Suprapubic skin (tissue), 4 donors: ENCODE measurements around the gene LDLRAD4. TPM values are rescaled to one million over a fixed set of nuclear protein-coding genes. Genes with fewer than 3 reads are reported as not detected.

Source experiments
- DNase-seq, 2 donors: peaks; one replicate each; pipeline ENCODE4 v3.0.0-alpha.2; 2019; ENCODE audit warnings: low spot score in 2 of 2
- H3K27ac ChIP-seq: fragments of 200-600 bp; sonication (generic); one replicate; pipeline ENCODE4 v1.5.1; 2019
- H3K27me3 ChIP-seq: fragments of 200-600 bp; sonication (generic); one replicate; pipeline ENCODE4 v1.5.1; 2019
- H3K36me3 ChIP-seq: fragments of 200-600 bp; sonication (generic); one replicate; pipeline ENCODE4 v1.5.1; 2019
- H3K4me1 ChIP-seq: fragments of 200-600 bp; sonication (generic); one replicate; pipeline ENCODE4 v1.5.1; 2019
- H3K4me3 ChIP-seq: fragments of 200-600 bp; sonication (generic); one replicate; pipeline ENCODE4 v1.5.1; 2019; ENCODE audit warnings: mild to moderate bottlenecking
- H3K9me3 ChIP-seq: fragments of 200-600 bp; sonication (generic); one replicate; pipeline ENCODE4 v1.5.1; 2019
- EP300 ChIP-seq: sonication (generic); formaldehyde crosslinking; IDR thresholded peaks from one replicate; pipeline ENCODE4 v1.6.1; 2017; ENCODE audit warnings: antibody characterized with exemption
- POLR2A ChIP-seq, 2 donors: fragments of 450-650 bp; IDR thresholded peaks; one replicate each; pipeline ENCODE4 v1.6.1; 2017; ENCODE audit warnings: antibody characterized with exemption in 2 of 2, mild to moderate bottlenecking in 2 of 2, moderate library complexity in 2 of 2
- POLR2AphosphoS5 ChIP-seq, 3 donors: sonication (generic); formaldehyde crosslinking; IDR thresholded peaks; one replicate each; pipeline ENCODE4 v1.6.1; 2017; ENCODE audit warnings: antibody characterized with exemption in 3 of 3
- WGBS: methylation state at CpG from one replicate; pipeline ENCODE4 v1.1.5; 2018; 5-methylcytosine and 5-hydroxymethylcytosine counted together
- total RNA-seq, 4 donors: library from RNA; depleted of rRNA; stranded (reverse); fragments of >200 nt; gene quantifications; one replicate each; pipeline ENCODE4 v1.1.0, GENCODE V29; 2016
- TF ChIP-seq, protein P1 (sequence below), 2 donors: fragments of 200-600 bp in 1 of 2; fragments of 450-650 bp in 1 of 2; sonication (generic) in 1 of 2; IDR thresholded peaks; one replicate each; pipeline ENCODE4 v1.5.1; 2016 to 2019; ENCODE audit warnings: antibody characterized with exemption in 2 of 2, mild to moderate bottlenecking in 1 of 2, moderate library complexity in 1 of 2

Gene LDLRAD4
- total RNA-seq, 4 donors from 2014 or later: 10.1 to 31.6 (median 15.1) TPM

- Histone ChIP-seq H3K27me3 (no peaks in the 10 kb centered on the region), H3K4me1 (no peaks in the 10 kb centered on the region), H3K27ac (no peak overlapping the region), H3K4me3 (no peak overlapping the region), H3K9me3 (no peaks in the 10 kb centered on the region), H3K36me3 (no peaks in the 10 kb centered on the region)
- no peak for DNase-seq
- TF ChIP-seq EP300 (no peak), POLR2AphosphoS5 (IDR thresholded peaks at IDR 0.05) (no peak), POLR2A (IDR thresholded peaks at IDR 0.05) (no peak)
- TF ChIP-seq, protein P1, sequence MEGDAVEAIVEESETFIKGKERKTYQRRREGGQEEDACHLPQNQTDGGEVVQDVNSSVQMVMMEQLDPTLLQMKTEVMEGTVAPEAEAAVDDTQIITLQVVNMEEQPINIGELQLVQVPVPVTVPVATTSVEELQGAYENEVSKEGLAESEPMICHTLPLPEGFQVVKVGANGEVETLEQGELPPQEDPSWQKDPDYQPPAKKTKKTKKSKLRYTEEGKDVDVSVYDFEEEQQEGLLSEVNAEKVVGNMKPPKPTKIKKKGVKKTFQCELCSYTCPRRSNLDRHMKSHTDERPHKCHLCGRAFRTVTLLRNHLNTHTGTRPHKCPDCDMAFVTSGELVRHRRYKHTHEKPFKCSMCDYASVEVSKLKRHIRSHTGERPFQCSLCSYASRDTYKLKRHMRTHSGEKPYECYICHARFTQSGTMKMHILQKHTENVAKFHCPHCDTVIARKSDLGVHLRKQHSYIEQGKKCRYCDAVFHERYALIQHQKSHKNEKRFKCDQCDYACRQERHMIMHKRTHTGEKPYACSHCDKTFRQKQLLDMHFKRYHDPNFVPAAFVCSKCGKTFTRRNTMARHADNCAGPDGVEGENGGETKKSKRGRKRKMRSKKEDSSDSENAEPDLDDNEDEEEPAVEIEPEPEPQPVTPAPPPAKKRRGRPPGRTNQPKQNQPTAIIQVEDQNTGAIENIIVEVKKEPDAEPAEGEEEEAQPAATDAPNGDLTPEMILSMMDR (IDR thresholded peaks at IDR 0.05): no peak
- WGBS: 18% methylated on average over 3 of the region's 3 CpGs
These were observed 337.3 kb downstream of the LDLRAD4 start for GRCh38 chr18:13555865-13556264.

DNA sequence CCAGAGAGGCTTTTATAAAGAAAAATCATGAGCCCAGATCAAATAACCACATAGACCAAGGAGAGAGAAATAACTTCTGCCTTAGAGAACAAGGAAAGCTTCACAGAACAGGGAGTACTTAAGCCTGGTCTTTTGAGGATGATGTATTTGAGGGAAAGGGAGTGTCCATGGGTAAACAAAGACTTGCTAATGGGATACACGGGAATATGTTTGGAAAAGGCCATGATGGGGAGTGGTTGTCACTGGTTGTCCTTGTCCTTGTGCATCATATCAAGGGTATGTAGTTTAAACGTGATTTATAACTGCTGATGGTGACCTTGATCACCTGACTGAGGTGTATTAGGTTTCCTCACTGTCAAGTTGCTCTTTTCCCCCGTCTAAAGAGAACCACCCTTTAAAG is 337.9 kb downstream of the LDLRAD4 start:
- H3K9me3 ChIP-seq: no peaks in the 10 kb centered on the region
- no peak overlapping the region for H3K27ac ChIP-seq
- no peaks in the 10 kb centered on the region for H3K4me1 ChIP-seq
- DNase-seq: no peak
- H3K4me3 ChIP-seq: no peak overlapping the region
- no peak for TF ChIP-seq EP300
- WGBS: 57% methylated on average over 3 of the region's 3 CpGs
- H3K27me3 ChIP-seq: no peaks in the 10 kb centered on the region
- no peaks in the 10 kb centered on the region for H3K36me3 ChIP-seq

DNA sequence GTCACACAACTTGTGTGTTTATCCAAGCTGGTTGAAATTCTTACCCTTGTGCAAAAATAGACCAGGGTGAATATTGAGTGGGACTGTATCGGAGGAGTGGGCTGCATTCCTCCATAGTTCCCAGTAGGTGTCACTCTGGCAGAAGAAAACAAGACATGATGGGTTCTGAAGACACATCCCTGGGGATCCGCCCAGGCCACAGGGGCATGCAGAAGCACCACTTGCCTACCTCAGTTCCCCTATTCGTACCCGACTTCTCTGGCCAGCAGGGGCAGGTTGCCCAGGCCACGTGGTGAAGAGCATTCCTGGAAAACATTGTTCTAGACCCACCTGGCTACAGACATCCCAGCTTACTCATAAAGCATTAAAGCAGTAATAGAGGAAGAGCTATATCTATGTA is 339.6 kb downstream of the LDLRAD4 start:
- Histone ChIP-seq H3K4me3 (no peak overlapping the region), H3K36me3 (no peaks in the 10 kb centered on the region), H3K4me1 (no peaks in the 10 kb centered on the region), H3K9me3 (no peaks in the 10 kb centered on the region), H3K27me3 (no peaks in the 10 kb centered on the region), H3K27ac (no peak overlapping the region)
- WGBS: 14% methylated on average over 5 of the region's 5 CpGs
- no peak for DNase-seq
- TF ChIP-seq, protein P1 (IDR thresholded peaks at IDR 0.05): peak in 1 of 2 donors; percentile 39
- TF ChIP-seq POLR2AphosphoS5 (IDR thresholded peaks at IDR 0.05): no peak

DNA sequence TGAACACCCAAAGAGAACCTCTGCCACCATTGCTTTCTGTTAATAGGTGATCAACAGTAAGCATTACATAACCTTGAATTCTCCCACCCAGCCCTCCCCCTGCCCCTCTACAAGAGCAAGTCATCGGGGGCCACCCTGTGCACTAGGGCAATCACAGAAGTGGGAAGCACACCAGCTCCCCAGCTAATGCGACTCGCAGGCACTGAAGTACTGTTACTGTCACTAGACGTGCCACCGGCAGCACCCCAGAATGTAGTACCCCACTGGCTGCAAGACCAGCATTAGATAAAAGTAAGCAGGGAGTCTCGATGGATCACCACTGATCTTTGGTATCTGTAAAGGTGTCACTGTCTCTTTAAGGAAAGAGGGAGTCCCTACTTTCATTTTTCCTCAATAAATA is 340.2 kb downstream of the LDLRAD4 start:
- no peak for DNase-seq
- no peak overlapping the region for H3K4me3 ChIP-seq
- H3K27me3 ChIP-seq: no peaks in the 10 kb centered on the region
- 71% methylated on average over 6 of the region's 6 CpGs for WGBS
- TF ChIP-seq, protein P1 (IDR thresholded peaks at IDR 0.05): no peak
- TF ChIP-seq POLR2A (IDR thresholded peaks at IDR 0.05) (no peak), POLR2AphosphoS5 (IDR thresholded peaks at IDR 0.05) (no peak)
- H3K9me3 ChIP-seq: no peaks in the 10 kb centered on the region
- H3K36me3 ChIP-seq: no peaks in the 10 kb centered on the region
- H3K4me1 ChIP-seq: no peaks in the 10 kb centered on the region
- H3K27ac ChIP-seq: no peak overlapping the region

- no peaks in the 10 kb centered on the region for H3K27me3 ChIP-seq
- TF ChIP-seq POLR2AphosphoS5 (IDR thresholded peaks at IDR 0.05) (no peak), EP300 (no peak), POLR2A (IDR thresholded peaks at IDR 0.05) (no peak)
- TF ChIP-seq, protein P1 (IDR thresholded peaks at IDR 0.05): no peak
- no peak overlapping the region for H3K4me3 ChIP-seq
- no peak for DNase-seq
- no peaks in the 10 kb centered on the region for H3K9me3 ChIP-seq
- H3K36me3 ChIP-seq: no peaks in the 10 kb centered on the region
- no peak overlapping the region for H3K27ac ChIP-seq
- WGBS: 82% methylated on average over 4 of the region's 4 CpGs
- H3K4me1 ChIP-seq: peaks cover 2% of the 10 kb centered on the region
These were observed 341.2 kb downstream of the LDLRAD4 start for GRCh38 chr18:13559754-13560153.

GRCh38 chr18:13560306-13560705 is 341.7 kb downstream of the LDLRAD4 start:
- 86% methylated on average over 3 of the region's 5 CpGs for WGBS
- no peaks in the 10 kb centered on the region for H3K9me3 ChIP-seq
- TF ChIP-seq, protein P1 (IDR thresholded peaks at IDR 0.05): no peak
- TF ChIP-seq POLR2AphosphoS5 (IDR thresholded peaks at IDR 0.05) (no peak), EP300 (no peak), POLR2A (IDR thresholded peaks at IDR 0.05) (no peak)
- H3K27me3 ChIP-seq: no peaks in the 10 kb centered on the region
- no peak overlapping the region for H3K27ac ChIP-seq
- DNase-seq: no peak
- H3K4me1 ChIP-seq: peaks cover 5% of the 10 kb centered on the region
- H3K36me3 ChIP-seq: no peaks in the 10 kb centered on the region
- H3K4me3 ChIP-seq: no peak overlapping the region
